Glomerular visceral epithelial cell (primary cell): ENCODE data around the gene PRKN.
A peak's percentile ranks its signal among the peaks of the same experiment; 100 is the strongest.

Source experiments
- DNase-seq: peaks from one replicate; pipeline ENCODE4 v3.0.0-alpha.2; 2016; ENCODE audit errors: extremely low spot score

PRKN gene

DNA sequence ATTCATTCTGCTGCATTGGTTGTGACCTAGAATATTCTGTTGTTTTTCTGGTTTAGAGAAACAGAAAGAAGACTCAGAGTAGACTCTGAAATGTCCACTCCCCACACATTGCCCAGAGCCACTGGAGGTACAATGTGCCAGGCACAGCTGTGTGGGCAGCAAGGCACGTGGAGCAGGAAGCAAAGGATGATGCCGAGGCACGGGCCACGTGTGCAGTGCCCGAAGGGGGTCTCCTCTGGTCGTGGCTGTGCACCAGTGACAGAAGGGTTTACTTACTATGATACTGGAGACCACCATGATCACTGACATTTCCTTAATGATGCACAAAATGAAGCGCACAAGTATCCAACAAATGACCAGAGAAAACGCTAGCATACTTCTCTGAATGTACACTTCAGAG lies 488.9 kb downstream of the PRKN start:
- no peak for DNase-seq

DNA sequence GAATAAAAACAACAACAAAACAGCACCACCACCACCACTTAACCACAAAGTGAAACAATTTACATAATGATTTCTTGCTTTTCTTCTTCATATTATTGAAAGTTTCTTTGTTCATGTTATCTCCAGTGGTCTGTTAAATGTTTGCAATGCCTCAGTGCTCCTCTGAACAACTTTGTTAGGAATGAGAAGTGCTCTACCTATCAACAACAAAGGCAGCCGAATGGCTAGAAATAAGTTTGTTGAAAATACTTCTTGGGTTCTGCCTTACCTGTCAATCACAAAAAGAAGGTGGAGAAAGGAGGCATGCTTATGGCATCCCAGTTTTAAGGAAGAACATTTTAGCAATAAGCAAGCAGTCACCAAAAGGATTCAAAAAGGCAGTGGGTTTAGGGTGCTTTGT lies 490.2 kb downstream of the PRKN start:
- DNase-seq: no peak

GRCh38 chr6:162234631-162235030 lies 492.9 kb downstream of the PRKN start:
- no peak for DNase-seq

DNA sequence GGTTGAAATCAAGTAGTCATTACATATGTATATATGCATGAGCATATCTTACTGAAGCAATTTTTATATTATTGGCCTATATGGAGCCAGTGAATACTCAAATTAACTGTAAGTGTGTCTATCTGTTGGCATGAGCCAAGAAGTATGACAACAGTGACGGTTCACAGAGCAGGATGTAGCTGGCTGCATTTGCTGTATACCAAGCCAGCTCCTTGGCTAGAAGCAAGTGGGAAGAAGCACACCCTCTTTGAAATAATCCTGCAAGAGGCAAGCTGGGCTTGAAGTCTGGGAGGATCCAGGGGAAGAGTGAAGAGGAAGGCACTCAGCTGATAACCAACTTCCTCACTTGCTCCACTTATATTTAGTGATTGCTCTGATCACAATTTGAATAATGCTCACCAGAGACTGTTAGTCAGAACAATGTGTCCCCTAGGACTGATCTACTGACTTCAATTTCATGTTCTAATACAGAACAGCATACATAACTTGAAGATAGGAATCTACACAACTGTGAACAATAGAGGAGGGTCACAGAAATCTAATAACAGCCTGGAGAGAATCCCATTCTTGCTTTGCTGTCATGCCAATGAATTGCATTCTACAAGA lies 497.3 kb downstream of the PRKN start:
- no peak for DNase-seq

- no peak for DNase-seq
Measured at GRCh38 chr6:162229093-162229492, 498.5 kb downstream of the PRKN start.

GRCh38 chr6:162226803-162227202 lies 500.8 kb downstream of the PRKN start:
- no peak for DNase-seq

DNA sequence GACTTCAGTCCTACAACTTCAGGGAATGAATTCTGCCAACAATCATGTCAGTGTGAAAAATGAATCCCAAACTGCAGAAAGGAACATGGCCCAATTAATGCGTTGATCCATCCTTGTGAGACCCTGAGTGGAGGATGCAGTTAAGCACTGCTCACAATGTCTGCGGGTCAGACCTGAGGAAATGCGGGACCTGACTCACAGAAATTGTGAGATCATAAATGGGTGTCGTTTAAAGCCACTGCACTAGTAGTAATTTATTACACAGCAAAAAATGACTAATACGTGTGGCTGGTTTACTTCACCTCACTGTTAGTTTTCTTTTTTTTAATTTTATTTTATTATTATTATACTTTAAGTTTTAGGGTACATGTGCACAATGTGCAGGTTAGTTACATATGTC lies 505.0 kb downstream of the PRKN start:
- DNase-seq: no peak

DNA sequence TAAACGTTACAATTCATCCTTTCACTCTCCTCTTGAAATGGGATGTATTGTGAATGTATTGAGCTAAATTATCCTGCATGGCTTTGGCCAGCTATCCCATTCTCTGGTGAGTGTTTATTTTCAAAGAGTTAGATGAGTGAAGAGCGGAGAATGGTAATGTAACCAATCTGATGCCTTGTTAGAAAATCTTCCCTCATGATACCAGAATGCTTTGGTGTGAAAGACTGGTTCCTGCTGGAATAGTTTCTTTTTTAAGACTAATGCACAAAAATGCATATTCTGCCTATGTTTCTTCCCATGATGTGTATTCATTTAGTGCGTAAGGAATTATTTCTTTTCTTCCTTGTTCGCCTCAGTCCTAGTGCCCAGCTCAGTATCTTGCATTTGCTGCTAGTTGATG lies 506.7 kb downstream of the PRKN start:
- no peak for DNase-seq

- no peak for DNase-seq
Measured at GRCh38 chr6:162219266-162219665, 508.3 kb downstream of the PRKN start.

- DNase-seq: no peak
Measured at GRCh38 chr6:162217811-162218493, 509.6 kb downstream of the PRKN start.

GRCh38 chr6:162217058-162217457 lies 510.5 kb downstream of the PRKN start:
- DNase-seq: no peak

- DNase-seq: no peak
Measured at GRCh38 chr6:162211777-162212176, 515.8 kb downstream of the PRKN start.

GRCh38 chr6:162211022-162211421 lies 516.5 kb downstream of the PRKN start:
- DNase-seq: no peak

- DNase-seq: no peak
Measured at GRCh38 chr6:162203287-162203686, 524.3 kb downstream of the PRKN start.

DNA sequence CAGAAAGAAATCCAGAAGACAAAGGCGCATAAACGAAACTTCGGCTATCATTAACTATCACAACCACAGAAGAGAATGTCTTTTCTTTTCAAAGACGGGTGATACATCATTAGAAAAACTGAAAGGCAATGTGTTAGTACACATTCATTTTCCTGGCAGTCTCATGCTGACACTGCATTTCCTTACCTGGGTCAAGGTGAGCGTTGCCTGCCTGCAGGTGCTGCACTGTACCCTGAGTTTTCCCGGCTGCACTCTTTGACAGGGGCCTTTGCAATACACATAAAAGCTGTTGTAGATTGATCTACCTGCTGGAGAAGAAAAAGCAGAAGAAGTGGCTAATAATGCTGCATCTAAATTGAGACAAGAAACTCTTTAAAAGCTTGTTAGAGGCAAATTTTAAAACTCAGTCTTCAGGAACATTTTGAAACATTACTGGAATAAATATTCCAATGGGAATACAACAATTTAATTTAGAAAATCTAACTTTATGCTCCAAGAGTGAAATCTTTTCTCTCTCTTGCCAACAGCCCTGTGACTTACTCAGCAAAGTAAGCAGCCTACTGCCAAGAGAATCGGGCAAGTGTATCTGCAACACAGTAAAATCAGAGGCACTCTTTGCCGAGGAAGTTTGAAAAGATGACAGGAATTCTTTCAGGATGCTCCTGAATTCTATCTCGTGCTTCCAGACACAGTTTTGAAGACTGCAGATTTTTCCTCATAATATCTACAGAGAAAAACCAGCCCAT lies 526.4 kb downstream of the PRKN start:
- DNase-seq: no peak

DNA sequence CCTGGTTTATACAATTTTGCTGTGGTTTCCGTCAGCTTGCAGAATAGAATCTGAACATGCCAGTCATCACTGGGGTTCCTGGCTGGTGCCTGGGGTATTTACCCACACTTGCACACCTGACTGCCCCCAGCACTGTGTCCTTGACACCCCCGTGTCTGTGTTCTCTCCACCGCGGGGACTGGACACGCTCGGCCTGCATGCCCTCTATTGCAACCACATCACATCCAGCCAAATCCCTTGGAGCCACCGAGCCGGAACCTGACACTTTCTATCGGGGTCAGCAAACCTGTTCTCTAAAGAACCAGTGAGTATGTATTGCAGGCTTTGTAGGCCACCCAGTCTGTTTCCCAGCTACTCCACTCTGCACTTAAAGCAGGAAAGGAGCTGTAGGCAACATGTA lies 527.5 kb downstream of the PRKN start:
- peak; percentile 69 for DNase-seq

DNA sequence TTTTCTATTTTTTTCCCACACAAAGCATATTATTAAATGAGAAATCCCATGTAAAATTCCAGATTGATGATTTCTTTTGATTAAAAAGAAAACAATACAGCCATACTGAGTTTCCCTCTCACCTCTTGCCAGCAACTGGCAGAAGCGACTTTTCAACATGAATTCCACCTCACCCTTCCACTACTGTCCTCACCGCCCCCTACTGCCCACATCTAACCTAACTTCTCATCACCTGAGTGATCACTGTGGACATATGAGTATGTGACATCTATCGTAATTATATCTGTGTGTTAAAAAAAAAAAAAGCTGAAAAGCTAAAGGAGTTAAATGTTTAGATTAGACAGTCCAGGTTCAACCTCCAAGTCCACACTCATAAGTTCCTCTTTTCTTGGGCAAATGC lies 528.6 kb downstream of the PRKN start:
- no peak for DNase-seq

GRCh38 chr6:162198076-162198475 lies 529.5 kb downstream of the PRKN start:
- no peak for DNase-seq

GRCh38 chr6:162195441-162195840 lies 532.1 kb downstream of the PRKN start:
- DNase-seq: no peak

DNA sequence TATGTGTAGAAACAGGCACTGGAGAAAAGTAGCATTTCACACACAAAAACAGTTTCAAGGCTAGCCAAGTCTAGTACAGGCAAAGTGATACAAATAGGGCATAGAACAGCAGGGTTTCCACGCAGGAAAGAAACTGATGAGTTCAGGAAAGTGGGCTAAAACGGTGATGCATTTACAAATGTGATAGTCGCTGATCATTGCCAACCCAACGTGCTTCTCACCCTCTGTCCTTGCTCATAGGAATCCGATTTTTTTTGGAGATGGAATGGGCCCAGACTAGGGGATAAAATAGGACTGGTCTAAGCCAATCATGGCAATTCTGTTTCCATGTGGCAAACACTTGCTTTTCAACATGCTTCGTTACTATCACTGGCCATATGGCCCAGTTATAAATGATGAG lies 536.6 kb downstream of the PRKN start:
- DNase-seq: no peak

GRCh38 chr6:162187168-162187935 lies 540.2 kb downstream of the PRKN start:
- no peak for DNase-seq

GRCh38 chr6:162184465-162184864 lies 543.1 kb downstream of the PRKN start:
- DNase-seq: peak; percentile 35
